Panc1 (cell line): ENCODE results near the gene STK39.

Experiments used
- CTCF ChIP-seq: fragments of 450-650 bp; IDR thresholded peaks from 2 replicates; pipeline ENCODE4 v1.5.1; 2017; ENCODE audit warnings: mild to moderate bottlenecking
- POLR2AphosphoS5 ChIP-seq: IDR thresholded peaks from 2 replicates; pipeline ENCODE4 v1.6.1; 2012; ENCODE audit warnings: mild to moderate bottlenecking, low read depth, low read length, moderate library complexity
- REST ChIP-seq, 2 experiments: IDR thresholded peaks; 2 replicates each; pipeline ENCODE4 v1.6.1; 2011 to 2012; ENCODE audit warnings: low read depth in 2 of 2, control low read depth in 1 of 2, low read length in 1 of 2, mild to moderate bottlenecking in 1 of 2, moderate library complexity in 1 of 2; ENCODE audit not compliant: insufficient read depth in 1 of 2
- TCF7L2 ChIP-seq: IDR thresholded peaks from 2 replicates; pipeline ENCODE4 v1.6.1; 2011; ENCODE audit warnings: mild to moderate bottlenecking, low read depth, low read length, inconsistent platforms

- TF ChIP-seq CTCF (no peak), REST (IDR thresholded peaks at IDR 0.05; ENCODE audit: insufficient read depth in 1 of 2, low read depth in 2 of 2, low read length in 1 of 2) (no peak), POLR2AphosphoS5 (no peak), TCF7L2 (no peak)
Measured at GRCh38 chr2:168208652-168209051, 38.7 kb downstream of the STK39 start.
